ENCODE data around the gene RIPK1.

DNA sequence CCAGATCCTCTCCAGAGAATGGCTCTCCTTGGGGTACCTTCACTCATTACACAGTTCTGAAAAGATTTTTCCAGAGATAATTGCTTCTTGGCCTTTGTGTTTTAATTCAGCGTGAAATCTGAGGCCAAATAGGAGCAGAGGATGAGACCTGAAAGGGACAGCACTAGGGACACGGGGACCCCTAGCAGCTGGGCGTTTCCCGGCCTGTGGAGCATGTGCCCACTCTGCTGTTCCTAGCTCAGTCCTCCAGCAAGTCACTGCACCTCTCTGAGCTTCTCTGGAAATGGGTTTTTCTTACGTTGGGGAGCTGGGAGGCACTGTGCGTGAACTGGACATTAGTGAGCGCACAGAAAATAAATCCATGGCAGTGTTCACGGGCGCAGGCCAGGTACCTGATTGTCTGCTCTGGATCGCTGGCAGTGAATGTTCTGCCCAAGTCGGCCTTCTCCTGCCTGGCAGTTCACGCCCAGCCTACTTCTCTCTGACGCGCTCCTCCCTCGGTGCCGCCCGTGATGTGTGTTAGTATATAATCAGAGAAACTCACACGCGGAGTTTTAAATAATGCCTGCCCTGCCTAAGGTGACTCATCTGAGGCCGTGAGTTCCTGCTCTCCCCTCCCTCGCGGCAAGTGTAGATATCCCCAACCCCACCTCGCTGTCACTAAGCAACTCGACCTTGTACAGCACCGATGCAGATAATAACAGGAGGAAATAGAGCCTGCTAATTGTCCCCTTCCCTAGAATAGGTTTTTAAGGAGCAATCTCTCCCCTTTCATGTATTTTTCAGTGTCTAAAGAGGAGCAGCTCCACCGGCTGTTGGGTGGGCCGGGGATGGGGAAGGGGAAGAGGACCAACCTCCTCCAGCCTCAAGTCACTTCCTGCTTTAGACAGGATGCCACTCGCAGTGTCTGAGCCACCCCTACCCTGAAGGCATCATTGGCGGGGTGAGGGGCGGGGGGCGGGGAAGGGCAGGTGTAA is 91.8 kb downstream of the RIPK1 start:
- TF ChIP-seq, protein P1, sequence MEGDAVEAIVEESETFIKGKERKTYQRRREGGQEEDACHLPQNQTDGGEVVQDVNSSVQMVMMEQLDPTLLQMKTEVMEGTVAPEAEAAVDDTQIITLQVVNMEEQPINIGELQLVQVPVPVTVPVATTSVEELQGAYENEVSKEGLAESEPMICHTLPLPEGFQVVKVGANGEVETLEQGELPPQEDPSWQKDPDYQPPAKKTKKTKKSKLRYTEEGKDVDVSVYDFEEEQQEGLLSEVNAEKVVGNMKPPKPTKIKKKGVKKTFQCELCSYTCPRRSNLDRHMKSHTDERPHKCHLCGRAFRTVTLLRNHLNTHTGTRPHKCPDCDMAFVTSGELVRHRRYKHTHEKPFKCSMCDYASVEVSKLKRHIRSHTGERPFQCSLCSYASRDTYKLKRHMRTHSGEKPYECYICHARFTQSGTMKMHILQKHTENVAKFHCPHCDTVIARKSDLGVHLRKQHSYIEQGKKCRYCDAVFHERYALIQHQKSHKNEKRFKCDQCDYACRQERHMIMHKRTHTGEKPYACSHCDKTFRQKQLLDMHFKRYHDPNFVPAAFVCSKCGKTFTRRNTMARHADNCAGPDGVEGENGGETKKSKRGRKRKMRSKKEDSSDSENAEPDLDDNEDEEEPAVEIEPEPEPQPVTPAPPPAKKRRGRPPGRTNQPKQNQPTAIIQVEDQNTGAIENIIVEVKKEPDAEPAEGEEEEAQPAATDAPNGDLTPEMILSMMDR (IDR thresholded peaks at IDR 0.05; ENCODE audit: low read length): no peak
- no peak for TF ChIP-seq EZH2 (IDR thresholded peaks at IDR 0.05; ENCODE audit: borderline replicate concordance, low read length)

All from OCI-LY1 (cell line).